Measurements from ENCODE around the gene LRRFIP2. TPM values are rescaled to one million over a fixed set of nuclear protein-coding genes. Genes with fewer than 3 reads are reported as not detected.
"Not testable (repeated sequence)": the region's sequence is repeated elsewhere in the genome, so short reads cannot be mapped to it uniquely, and the experiment has no call there.

LRRFIP2 gene
- total and polyA plus RNA-seq, 2 of the 4 experiments (the other 2 are of a cell fraction), result 20.6 to 31.0 TPM

DNA sequence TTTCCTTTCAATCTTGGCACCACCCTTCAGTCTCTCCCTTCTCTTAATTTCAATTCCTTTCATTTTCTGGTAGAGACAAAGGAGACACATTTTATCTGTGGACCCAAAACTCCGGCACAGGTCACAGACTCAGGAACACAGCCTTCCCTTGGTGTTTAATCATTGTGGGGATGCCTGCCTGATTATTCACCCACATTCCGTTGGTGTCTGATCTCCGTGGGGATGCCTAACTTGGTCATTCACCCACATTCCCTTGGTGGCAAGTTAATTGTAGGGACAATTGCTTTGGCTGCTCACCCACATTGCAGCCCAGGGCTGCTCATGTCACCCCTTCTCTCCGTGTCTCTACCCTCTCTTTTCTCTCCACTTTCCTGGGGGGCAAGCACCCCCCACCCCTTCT lies 31.7 kb upstream of the LRRFIP2 start:
- Histone ChIP-seq H2AK5ac (ENCODE audit: low read depth, low read length) (peak overlapping the region; percentile 51), H3K14ac (replicated peaks; ENCODE audit: low read depth, low read length) (peak overlapping the region; percentile 90), H3K4me2 (ENCODE audit: low read depth, low read length) (peak overlapping the region; percentile 1; the same call in 1 of the 2 replicates), H4K91ac (ENCODE audit: insufficient read depth, low read depth, low read length) (peak overlapping the region; percentile 97), H2BK5ac (ENCODE audit: low read depth, low read length, poor library complexity, severe bottlenecking) (peak overlapping the region; percentile 96), H2BK15ac (ENCODE audit: low read depth, low read length) (peak overlapping the region; percentile 91; the same call in 2 of the 3 replicates), H3K9me1 (ENCODE audit: insufficient read depth, low read length) (peaks cover 12% of the 10 kb centered on the region), H3K27ac (ENCODE audit: insufficient read depth, low read length) (peak overlapping the region; percentile 65), H2BK20ac (ENCODE audit: low read depth, low read length) (peak overlapping the region; percentile 98), H2AFZ (replicated peaks; ENCODE audit: low read length, poor library complexity) (peak overlapping the region; percentile 70), H2BK120ac (ENCODE audit: low read depth, low read length) (peak overlapping the region; percentile 98), H3K9ac (ENCODE audit: low read depth, low read length) (peak overlapping the region; percentile 29; the same call in 1 of the 2 replicates), H3K18ac (ENCODE audit: low read depth, low read length) (peak overlapping the region; percentile 86), H3K56ac (ENCODE audit: extremely low read depth, insufficient read depth, low read length) (0 out of 2 replicates have a peak overlapping the region, but pooled peaks have one; percentile 64), H4K5ac (ENCODE audit: low read depth, low read length) (peak overlapping the region; percentile 76; the same call in 1 of the 2 replicates), H3K23ac (ENCODE audit: low read depth, low read length) (peak overlapping the region; percentile 83; the same call in 1 of the 2 replicates), H3K4ac (ENCODE audit: low read depth, low read length) (peak overlapping the region; percentile 93), H4K8ac (ENCODE audit: low read depth in 2 of 2, low read length in 2 of 2) (peak overlapping the region; percentile 79 to 93)
- POLR2A ChIA-PET (ENCODE audit: unreplicated experiment); dilution Hi-C loops (cut with HindIII; ENCODE audit: low sequenced_read_pairs, unreplicated experiment); H3K4me1 ChIP-seq (ENCODE audit: control insufficient read depth, insufficient read depth, low read length); H3K79me1 ChIP-seq (ENCODE audit: low read depth in 1 of 2, low read length in 2 of 2); H3K9me3 ChIP-seq (ENCODE audit: control insufficient read depth, insufficient read depth, low read length); H2AK9ac ChIP-seq (replicated peaks; ENCODE audit: low read depth, low read length, poor library complexity); H3K4me3 ChIP-seq (ENCODE audit: insufficient read depth, low read depth, low read length); intact Hi-C loops (cut with micrococcal nuclease); H3K36me3 ChIP-seq (ENCODE audit: control insufficient read depth, insufficient read depth, low read length); BruUV-seq (replicated peaks); H3K27me3 ChIP-seq (ENCODE audit: control insufficient read depth, insufficient read depth, low read length); CTCF ChIA-PET; H4K20me1 ChIP-seq (ENCODE audit: insufficient read depth, low read length): not testable (repeated sequence)
- DNase-seq (peak; percentile 54), ATAC-seq (ENCODE audit: low read depth) (peak; percentile 56)
- WGBS, 2 experiments (ENCODE audit: extremely low coverage in 2 of 2, insufficient read length in 1 of 2), result no CpG with 5 or more reads among the region's 4 CpGs
- in situ Hi-C loops (cut with MboI; ENCODE audit: low sequenced_read_pairs), result loop anchor here (25.0 kb wide), 1 partner anchor 469 kb away; no protein-coding TSS in a partner anchor

Data from IMR-90 (cell line).